Caki2 (cell line): ENCODE measurements around the gene LDHB. TPM values are rescaled to one million over a fixed set of nuclear protein-coding genes. Genes with fewer than 3 reads are reported as not detected.
"Not testable (repeated sequence)": the region's sequence is repeated elsewhere in the genome, so short reads cannot be mapped to it uniquely, and the experiment has no call there.

Experiments
- DNase-seq: peaks from one replicate; pipeline ENCODE4 v3.0.0-alpha.2; 2015; ENCODE audit warnings: low read depth
- in situ Hi-C: cut with HindIII; loops from 2 replicates; pipeline ENCODE4 v1.10.0; 2016; ENCODE audit warnings: low sequenced_read_pairs, low pct_unique_long_range_greater_than_20kb, mixed read lengths
- total RNA-seq: library from RNA; depleted of rRNA; stranded (reverse); fragments of >200 nt; shearing (Covaris generic); gene quantifications from 2 replicates; pipeline ENCODE4 v1.2.3, GENCODE V29; 2014; ENCODE audit warnings: low replicate concordance

Gene LDHB
- total RNA-seq, 1 experiment from 2014 or later = 1,623 TPM

GRCh38 chr12:21627924-21628323 is 29.7 kb downstream of the LDHB start:
- DNase-seq = no peak
- in situ Hi-C loops = no loop called here

GRCh38 chr12:21618566-21618965 is 39.1 kb downstream of the LDHB start:
- in situ Hi-C loops = no loop called here
- no peak for DNase-seq

GRCh38 chr12:21617030-21617429 is 40.6 kb downstream of the LDHB start:
- DNase-seq = no peak
- in situ Hi-C loops = no loop called here

- DNase-seq = no peak
- in situ Hi-C loops = no loop called here
Measured at GRCh38 chr12:21615431-21615830, 42.2 kb downstream of the LDHB start.

GRCh38 chr12:21614506-21614905 is 43.1 kb downstream of the LDHB start:
- in situ Hi-C loops = no loop called here
- DNase-seq = no peak

- no peak for DNase-seq
- in situ Hi-C loops = no loop called here
Measured at GRCh38 chr12:21613931-21614330, 43.7 kb downstream of the LDHB start.

- in situ Hi-C loops = no loop called here
- DNase-seq = no peak
Measured at GRCh38 chr12:21608196-21608595, 49.4 kb downstream of the LDHB start.

- DNase-seq = peak; percentile 18
- in situ Hi-C loops = no loop called here
Measured at GRCh38 chr12:21607701-21608100, 49.9 kb downstream of the LDHB start.

- DNase-seq = no peak
- in situ Hi-C loops = no loop called here
Measured at GRCh38 chr12:21606175-21606574, 51.5 kb downstream of the LDHB start.

GRCh38 chr12:21604245-21605101 is 53.2 kb downstream of the LDHB start, which contains the start of gene GYS2:
GYS2 (minus strand) TSS chr12:21604847; CDS start chr12:21604592, 255 bp downstream.
- no peak for DNase-seq
- in situ Hi-C loops = no loop called here

- DNase-seq = no peak
- in situ Hi-C loops = no loop called here
Measured at GRCh38 chr12:21602774-21603173, 54.9 kb downstream of the LDHB start.

- DNase-seq = no peak
- in situ Hi-C loops = no loop called here
Measured at GRCh38 chr12:21600196-21600595, 57.4 kb downstream of the LDHB start.

- in situ Hi-C loops = no loop called here
- no peak for DNase-seq
Measured at GRCh38 chr12:21599143-21599999, 58.3 kb downstream of the LDHB start.

GRCh38 chr12:21598651-21599050 is 59.0 kb downstream of the LDHB start:
- DNase-seq = no peak
- in situ Hi-C loops = no loop called here

- in situ Hi-C loops, DNase-seq: not testable (repeated sequence)
Measured at GRCh38 chr12:21595356-21595755, 62.3 kb downstream of the LDHB start.

GRCh38 chr12:21585485-21585884 is 72.2 kb downstream of the LDHB start:
- DNase-seq = no peak
- in situ Hi-C loops = no loop called here
